ENCODE measurements around the gene FOXP4. TPM values are rescaled to one million over a fixed set of nuclear protein-coding genes. Genes with fewer than 3 reads are reported as not detected.
A peak's percentile ranks its signal among the peaks of the same experiment; 100 is the strongest.

The FOXP4 gene
- polyA plus RNA-seq, 1 of the 3 experiments (the other 2 are of a cell fraction), result 7.3 TPM

DNA sequence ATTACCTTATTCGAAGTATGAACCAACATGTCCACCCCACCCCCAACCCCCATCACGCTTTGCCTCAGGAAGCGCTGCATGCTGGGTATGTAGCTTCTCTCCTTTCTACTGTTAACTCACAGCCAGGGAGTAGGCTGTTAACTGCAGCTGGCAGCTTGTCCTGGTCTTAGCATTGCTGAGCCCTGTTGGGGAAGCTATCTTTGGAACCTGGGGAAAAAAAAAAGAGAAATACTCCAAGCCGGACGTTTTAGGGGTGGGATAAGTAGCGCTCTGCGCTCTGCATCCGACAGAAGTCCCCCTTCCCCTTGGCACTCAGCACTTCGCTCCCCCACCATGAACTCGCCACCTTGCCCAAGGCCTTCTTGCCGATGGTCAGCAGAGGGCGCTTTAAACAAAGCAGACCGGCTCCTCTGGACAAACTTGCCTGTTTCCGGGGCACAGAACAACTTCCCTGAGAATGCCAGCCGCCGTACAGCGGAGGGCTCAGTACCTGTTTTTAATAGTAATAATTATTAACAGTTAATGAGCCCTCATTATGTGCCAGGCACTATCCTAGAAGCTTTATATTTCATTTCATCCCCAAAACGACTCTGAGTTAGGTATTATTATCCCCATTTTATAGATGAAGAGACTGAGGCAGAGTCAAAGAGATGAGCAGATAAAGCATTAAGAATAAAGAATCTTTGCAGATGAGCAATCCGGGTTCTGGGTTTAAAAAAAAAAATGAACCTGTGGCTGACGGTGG, 56.9 kb downstream of the FOXP4 start (continued):
- TF ChIP-seq, protein P1, sequence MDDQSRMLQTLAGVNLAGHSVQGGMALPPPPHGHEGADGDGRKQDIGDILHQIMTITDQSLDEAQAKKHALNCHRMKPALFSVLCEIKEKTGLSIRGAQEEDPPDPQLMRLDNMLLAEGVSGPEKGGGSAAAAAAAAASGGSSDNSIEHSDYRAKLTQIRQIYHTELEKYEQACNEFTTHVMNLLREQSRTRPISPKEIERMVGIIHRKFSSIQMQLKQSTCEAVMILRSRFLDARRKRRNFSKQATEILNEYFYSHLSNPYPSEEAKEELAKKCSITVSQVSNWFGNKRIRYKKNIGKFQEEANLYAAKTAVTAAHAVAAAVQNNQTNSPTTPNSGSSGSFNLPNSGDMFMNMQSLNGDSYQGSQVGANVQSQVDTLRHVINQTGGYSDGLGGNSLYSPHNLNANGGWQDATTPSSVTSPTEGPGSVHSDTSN (IDR thresholded peaks at IDR 0.05), result no peak
- TF ChIP-seq, protein P2, sequence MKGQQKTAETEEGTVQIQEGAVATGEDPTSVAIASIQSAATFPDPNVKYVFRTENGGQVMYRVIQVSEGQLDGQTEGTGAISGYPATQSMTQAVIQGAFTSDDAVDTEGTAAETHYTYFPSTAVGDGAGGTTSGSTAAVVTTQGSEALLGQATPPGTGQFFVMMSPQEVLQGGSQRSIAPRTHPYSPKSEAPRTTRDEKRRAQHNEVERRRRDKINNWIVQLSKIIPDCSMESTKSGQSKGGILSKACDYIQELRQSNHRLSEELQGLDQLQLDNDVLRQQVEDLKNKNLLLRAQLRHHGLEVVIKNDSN (IDR thresholded peaks at IDR 0.05; ENCODE audit: borderline replicate concordance, low read depth), result no peak
- TF ChIP-seq GATA2 (CRISPR knock-in tag; IDR thresholded peaks at IDR 0.05) (no peak), TAF1 (IDR thresholded peaks at IDR 0.05; ENCODE audit: borderline replicate concordance, low read depth, low read length) (peak; percentile 6; the same call in 1 of the 2 replicates), FOXM1 (IDR thresholded peaks at IDR 0.05; ENCODE audit: low read depth) (no peak), YY1 (IDR thresholded peaks at IDR 0.05; ENCODE audit: low read depth) (no peak), EZH2phosphoT487 (IDR thresholded peaks at IDR 0.05; ENCODE audit: borderline replicate concordance, low read depth) (no peak), MXI1 (IDR thresholded peaks at IDR 0.05; ENCODE audit: low read depth, low read length) (no peak), POLR2AphosphoS5 (IDR thresholded peaks at IDR 0.05; ENCODE audit: low read depth, low read length) (peak; percentile 32; the same call in 1 of the 2 replicates), NRF1 (IDR thresholded peaks at IDR 0.05; ENCODE audit: low read depth, low read length) (0 out of 2 replicates have a peak, but pooled peaks have one; percentile 1), NFIC (IDR thresholded peaks at IDR 0.05; ENCODE audit: borderline replicate concordance) (peak; percentile 4; the same call in 1 of the 2 replicates), TEAD4 (IDR thresholded peaks at IDR 0.05; ENCODE audit: borderline replicate concordance, insufficient read depth) (no peak), GABPA (IDR thresholded peaks at IDR 0.05; ENCODE audit: low read depth) (peak; percentile 44; the same call in 1 of the 2 replicates), TCF12 (IDR thresholded peaks at IDR 0.05) (no peak), RCOR1 (IDR thresholded peaks at IDR 0.05; ENCODE audit: low read length) (0 out of 2 replicates have a peak, but pooled peaks have one; percentile 45)
- TF ChIP-seq, protein P3, sequence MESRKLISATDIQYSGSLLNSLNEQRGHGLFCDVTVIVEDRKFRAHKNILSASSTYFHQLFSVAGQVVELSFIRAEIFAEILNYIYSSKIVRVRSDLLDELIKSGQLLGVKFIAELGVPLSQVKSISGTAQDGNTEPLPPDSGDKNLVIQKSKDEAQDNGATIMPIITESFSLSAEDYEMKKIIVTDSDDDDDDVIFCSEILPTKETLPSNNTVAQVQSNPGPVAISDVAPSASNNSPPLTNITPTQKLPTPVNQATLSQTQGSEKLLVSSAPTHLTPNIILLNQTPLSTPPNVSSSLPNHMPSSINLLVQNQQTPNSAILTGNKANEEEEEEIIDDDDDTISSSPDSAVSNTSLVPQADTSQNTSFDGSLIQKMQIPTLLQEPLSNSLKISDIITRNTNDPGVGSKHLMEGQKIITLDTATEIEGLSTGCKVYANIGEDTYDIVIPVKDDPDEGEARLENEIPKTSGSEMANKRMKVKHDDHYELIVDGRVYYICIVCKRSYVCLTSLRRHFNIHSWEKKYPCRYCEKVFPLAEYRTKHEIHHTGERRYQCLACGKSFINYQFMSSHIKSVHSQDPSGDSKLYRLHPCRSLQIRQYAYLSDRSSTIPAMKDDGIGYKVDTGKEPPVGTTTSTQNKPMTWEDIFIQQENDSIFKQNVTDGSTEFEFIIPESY (IDR thresholded peaks at IDR 0.05; ENCODE audit: borderline replicate concordance, low read depth), result no peak
- TF ChIP-seq, protein P4, sequence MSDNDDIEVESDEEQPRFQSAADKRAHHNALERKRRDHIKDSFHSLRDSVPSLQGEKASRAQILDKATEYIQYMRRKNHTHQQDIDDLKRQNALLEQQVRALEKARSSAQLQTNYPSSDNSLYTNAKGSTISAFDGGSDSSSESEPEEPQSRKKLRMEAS (IDR thresholded peaks at IDR 0.05; ENCODE audit: low read depth), result peak; percentile 29; the same call in 1 of the 2 replicates
- TF ChIP-seq, protein P5, sequence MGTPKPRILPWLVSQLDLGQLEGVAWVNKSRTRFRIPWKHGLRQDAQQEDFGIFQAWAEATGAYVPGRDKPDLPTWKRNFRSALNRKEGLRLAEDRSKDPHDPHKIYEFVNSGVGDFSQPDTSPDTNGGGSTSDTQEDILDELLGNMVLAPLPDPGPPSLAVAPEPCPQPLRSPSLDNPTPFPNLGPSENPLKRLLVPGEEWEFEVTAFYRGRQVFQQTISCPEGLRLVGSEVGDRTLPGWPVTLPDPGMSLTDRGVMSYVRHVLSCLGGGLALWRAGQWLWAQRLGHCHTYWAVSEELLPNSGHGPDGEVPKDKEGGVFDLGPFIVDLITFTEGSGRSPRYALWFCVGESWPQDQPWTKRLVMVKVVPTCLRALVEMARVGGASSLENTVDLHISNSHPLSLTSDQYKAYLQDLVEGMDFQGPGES (IDR thresholded peaks at IDR 0.05; ENCODE audit: low read depth, low read length), result no peak
- TF ChIP-seq, protein P6, sequence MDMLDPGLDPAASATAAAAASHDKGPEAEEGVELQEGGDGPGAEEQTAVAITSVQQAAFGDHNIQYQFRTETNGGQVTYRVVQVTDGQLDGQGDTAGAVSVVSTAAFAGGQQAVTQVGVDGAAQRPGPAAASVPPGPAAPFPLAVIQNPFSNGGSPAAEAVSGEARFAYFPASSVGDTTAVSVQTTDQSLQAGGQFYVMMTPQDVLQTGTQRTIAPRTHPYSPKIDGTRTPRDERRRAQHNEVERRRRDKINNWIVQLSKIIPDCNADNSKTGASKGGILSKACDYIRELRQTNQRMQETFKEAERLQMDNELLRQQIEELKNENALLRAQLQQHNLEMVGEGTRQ (IDR thresholded peaks at IDR 0.05; ENCODE audit: borderline replicate concordance, low read depth, low read length), result no peak
